Measurements from ENCODE around the gene HYPK.

GRCh38 chr15:43789409-43789808, 11.0 kb upstream of the HYPK start:
- no peak for TF ChIP-seq POLR2A (IDR thresholded peaks at IDR 0.05)
- no peak for TF ChIP-seq CTCF (IDR thresholded peaks at IDR 0.05)
